Kidney (tissue), 14 donors: ENCODE measurements around the gene ZNF839. TPM values are rescaled to one million over a fixed set of nuclear protein-coding genes. Genes with fewer than 3 reads are reported as not detected.

Experiments used
- DNase-seq, 5 donors: peaks; one replicate each; pipeline ENCODE4 v3.0.0-alpha.2; 2013 to 2020
- FAIRE-seq: peaks from 2 replicates; lab custom pipeline; 2012; peaks lifted over from hg19 to GRCh38; lab: Jason Lieb, UNC
- H3K27ac ChIP-seq, 2 donors: one replicate each; pipeline ENCODE4 v1.7.0; 2013; ENCODE audit warnings: low read depth in 2 of 2, low read length in 2 of 2, inconsistent platforms in 1 of 2
- H3K27me3 ChIP-seq: one replicate; pipeline ENCODE4 v1.7.1; 2013; ENCODE audit warnings: low read length, inconsistent platforms; ENCODE audit not compliant: control insufficient read depth, insufficient read depth
- H3K36me3 ChIP-seq, 3 donors: one replicate each; pipeline versions ENCODE4 v1.7.0 to v1.7.1; 2013; ENCODE audit warnings: low read length in 3 of 3, control low read depth in 1 of 3, inconsistent platforms in 1 of 3; ENCODE audit not compliant: insufficient read depth in 3 of 3, control insufficient read depth in 2 of 3
- H3K4me1 ChIP-seq, 3 donors: one replicate each; pipeline versions ENCODE4 v1.7.0 to v1.7.1; 2013; ENCODE audit warnings: low read length in 3 of 3, inconsistent platforms in 1 of 3, low read depth in 1 of 3; ENCODE audit not compliant: control insufficient read depth in 2 of 3, insufficient read depth in 2 of 3
- H3K4me3 ChIP-seq, 3 donors: one replicate each; pipeline versions ENCODE4 v1.7.0 to v1.8.1; 2013; ENCODE audit warnings: low read length in 3 of 3, control low read depth in 1 of 3, inconsistent platforms in 1 of 3
- H3K9ac ChIP-seq, 3 donors: one replicate each; pipeline versions ENCODE4 v1.7.0 to v1.7.1; 2013; ENCODE audit warnings: low read length in 3 of 3, control low read depth in 1 of 3, inconsistent platforms in 1 of 3
- H3K9me3 ChIP-seq, 3 donors: one replicate each; pipeline versions ENCODE4 v1.7.0 to v1.7.1; 2013; ENCODE audit warnings: low read length in 3 of 3, control low read depth in 1 of 3, inconsistent platforms in 1 of 3; ENCODE audit not compliant: control insufficient read depth in 2 of 3, insufficient read depth in 1 of 3
- intact Hi-C: fragments of 100-400 bp; cut with DNase I; formaldehyde crosslinking; loops from one replicate; pipeline ENCODE4 v1.11.1; 2022
- polyA plus RNA-seq: library from polyadenylated mRNA; stranded (reverse); fragments of 350-450 nt; fragmentation: Illumina TruSeq; extraction: RNeasy Lipid Tissue Mini Kit (QIAGEN cat#74804); gene quantifications from one replicate; pipeline ENCODE4 v1.2.3, GENCODE V29; 2014; ENCODE audit warnings: low read depth, low replicate concordance; ENCODE audit not compliant: insufficient read depth
- total RNA-seq: library from RNA; stranded (reverse); fragmentation: NEBNext Ultra II Directional; extraction: Animal tissue kit (Norgen Biotek cat#: 25700); gene quantifications from one replicate; pipeline ENCODE4 v1.2.1, GENCODE V29; 2021
- TF ChIP-seq, protein P1 (sequence below): IDR thresholded peaks from 3 replicates; pipeline ENCODE4 v1.5.1; 2012; ENCODE audit warnings: mild to moderate bottlenecking, moderate library complexity, borderline replicate concordance; ENCODE audit not compliant: insufficient read depth; ENCODE audit errors: extremely low read depth
- donor health status: control.
- donor health status: control.
- donor health status: control.
- donor health status: control.
- donor health status: control.
- donor health status: DM: yes; HTN: yes; CAD: no.
- donor health status: Normal renal cell carcinoma (clear cell type).

Gene ZNF839
- total and polyA plus RNA-seq, 2 donors from 2014 or later, result 7.8 to 15.8 TPM

DNA sequence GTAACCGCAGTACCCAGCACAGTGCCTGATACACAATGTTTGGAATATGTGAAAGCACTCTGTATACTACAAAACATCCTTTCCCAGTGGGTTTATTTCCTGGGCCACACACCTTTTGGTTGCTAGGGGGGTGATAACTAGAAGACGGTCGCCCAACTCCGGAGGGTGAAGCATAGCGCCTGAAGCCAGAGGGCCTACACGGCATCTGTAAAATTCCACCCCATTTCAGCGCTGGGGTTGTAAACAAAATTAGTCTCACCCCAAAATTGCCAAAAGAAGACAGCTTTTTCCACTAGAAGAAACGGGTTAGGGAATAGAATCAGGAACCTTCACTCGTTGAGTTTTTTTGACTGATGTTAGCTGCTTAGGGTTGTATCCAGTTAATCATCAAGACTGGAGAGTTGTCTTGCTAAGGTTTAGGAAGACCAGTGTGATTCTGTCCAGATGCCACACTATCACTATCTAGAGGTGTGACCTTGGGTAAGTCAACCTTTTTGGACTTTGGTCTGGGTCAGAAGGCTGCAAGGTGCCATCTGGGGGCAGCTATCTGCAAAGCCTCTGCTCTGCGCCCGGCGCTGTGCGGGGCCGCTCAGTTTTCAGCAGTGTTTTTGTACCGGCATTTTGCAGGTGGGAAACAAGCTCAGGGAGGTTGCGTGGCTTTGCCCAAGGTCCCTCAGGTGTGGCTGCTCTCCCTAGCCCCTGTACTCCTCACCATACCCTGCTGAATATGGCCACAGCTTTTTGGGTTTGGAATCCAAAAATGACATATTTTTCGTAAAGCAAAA, 1.3 kb downstream of the ZNF839 start:
- TF ChIP-seq, protein P1, sequence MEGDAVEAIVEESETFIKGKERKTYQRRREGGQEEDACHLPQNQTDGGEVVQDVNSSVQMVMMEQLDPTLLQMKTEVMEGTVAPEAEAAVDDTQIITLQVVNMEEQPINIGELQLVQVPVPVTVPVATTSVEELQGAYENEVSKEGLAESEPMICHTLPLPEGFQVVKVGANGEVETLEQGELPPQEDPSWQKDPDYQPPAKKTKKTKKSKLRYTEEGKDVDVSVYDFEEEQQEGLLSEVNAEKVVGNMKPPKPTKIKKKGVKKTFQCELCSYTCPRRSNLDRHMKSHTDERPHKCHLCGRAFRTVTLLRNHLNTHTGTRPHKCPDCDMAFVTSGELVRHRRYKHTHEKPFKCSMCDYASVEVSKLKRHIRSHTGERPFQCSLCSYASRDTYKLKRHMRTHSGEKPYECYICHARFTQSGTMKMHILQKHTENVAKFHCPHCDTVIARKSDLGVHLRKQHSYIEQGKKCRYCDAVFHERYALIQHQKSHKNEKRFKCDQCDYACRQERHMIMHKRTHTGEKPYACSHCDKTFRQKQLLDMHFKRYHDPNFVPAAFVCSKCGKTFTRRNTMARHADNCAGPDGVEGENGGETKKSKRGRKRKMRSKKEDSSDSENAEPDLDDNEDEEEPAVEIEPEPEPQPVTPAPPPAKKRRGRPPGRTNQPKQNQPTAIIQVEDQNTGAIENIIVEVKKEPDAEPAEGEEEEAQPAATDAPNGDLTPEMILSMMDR, result no peak
- no peaks in the 10 kb centered on the region for H3K36me3 ChIP-seq
- H3K9me3 ChIP-seq, result no peaks in the 10 kb centered on the region
- H3K4me1 ChIP-seq, result peaks cover 0 to 19% (median 14%) of the 10 kb centered on the region in 3 donors
- H3K4me3 ChIP-seq, result peak overlapping the region; percentile 66 to 86 (median 73)
- DNase-seq (no peak), FAIRE-seq (no peak)
- H3K27ac ChIP-seq, result no peak overlapping the region
- no peaks in the 10 kb centered on the region for H3K27me3 ChIP-seq
- intact Hi-C loops, result no loop called here
- peak overlapping the region in 2 of 3 donors; percentile 55 to 97 for H3K9ac ChIP-seq

DNA sequence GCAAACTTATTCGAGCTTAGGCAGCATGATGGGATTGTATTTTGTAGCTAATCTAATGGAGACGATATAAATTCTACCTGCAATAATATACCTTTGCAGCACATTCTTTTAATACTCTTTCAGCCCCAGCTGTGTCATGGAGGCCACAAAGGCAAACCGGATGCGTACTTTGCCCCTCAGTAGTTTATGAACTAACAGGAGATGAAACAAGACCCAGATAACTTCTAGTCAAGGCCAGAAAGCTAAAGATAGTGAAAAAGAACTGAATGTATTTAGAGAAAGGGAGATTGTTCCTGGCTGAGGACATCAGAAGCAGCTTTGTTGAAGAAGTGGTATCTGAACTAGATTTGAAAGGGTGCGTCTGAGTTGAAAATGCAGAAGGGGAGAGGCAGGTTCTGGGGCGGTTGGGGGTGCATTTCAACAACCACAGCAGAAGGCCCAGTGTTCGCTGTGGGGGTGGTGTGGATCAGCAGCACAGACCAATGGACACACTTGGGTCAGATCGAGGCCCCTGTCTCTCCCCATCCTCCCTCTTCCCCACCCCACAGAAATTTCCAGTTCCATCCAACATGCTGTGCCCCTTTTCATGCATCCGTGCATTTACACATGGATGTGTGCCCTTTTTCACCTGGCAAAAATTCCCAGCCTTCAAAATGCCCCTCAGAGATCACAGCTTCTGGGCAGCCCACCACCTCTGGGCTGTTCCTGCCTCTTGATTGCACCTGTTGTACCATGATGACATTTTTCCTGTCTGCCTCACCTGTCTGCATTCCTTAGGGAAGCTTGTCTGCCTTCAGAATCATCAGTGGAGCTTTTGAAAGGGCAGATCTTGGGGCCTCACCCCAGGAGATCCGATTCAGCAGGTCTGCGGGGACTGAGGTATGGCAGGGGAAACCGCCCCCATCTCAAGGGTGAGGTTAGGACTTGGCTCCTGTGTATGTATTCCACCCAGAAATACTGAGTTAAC, 2.2 kb downstream of the ZNF839 start:
- DNase-seq (no peak), FAIRE-seq (no peak)
- H3K9me3 ChIP-seq, result no peaks in the 10 kb centered on the region
- no peak overlapping the region for H3K4me3 ChIP-seq
- H3K9ac ChIP-seq, result no peak overlapping the region
- intact Hi-C loops, result no loop called here
- peaks cover 0 to 13% (median 12%) of the 10 kb centered on the region in 3 donors for H3K4me1 ChIP-seq
- no peaks in the 10 kb centered on the region for H3K36me3 ChIP-seq
- H3K27ac ChIP-seq, result no peak overlapping the region
- TF ChIP-seq, protein P1, result no peak
- no peaks in the 10 kb centered on the region for H3K27me3 ChIP-seq

DNA sequence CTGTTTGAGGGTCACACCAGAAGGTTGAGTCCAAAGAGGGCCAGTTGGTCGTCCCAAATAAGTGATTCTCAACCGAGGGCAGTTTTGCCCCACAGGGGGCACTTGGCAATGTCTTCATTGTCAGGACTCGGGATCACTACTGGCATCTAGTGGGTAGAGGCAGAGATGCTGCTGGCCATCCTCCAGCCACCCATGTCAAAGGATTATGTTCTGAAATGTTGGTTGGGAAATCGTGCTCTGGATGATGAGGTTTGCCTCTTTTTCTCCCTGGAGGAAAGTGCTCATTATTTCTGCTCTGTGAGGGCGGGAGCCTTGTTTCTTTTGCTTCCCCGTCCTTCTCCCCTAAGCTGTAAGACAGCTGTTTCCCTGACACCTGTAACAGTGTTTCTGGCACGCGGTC, 3.6 kb downstream of the ZNF839 start:
- Histone ChIP-seq H3K27me3 (no peaks in the 10 kb centered on the region), H3K4me1 (peaks cover 0 to 12% (median 7%) of the 10 kb centered on the region in 3 donors), H3K9ac (no peak overlapping the region), H3K27ac (no peak overlapping the region), H3K4me3 (no peak overlapping the region), H3K9me3 (no peaks in the 10 kb centered on the region), H3K36me3 (no peaks in the 10 kb centered on the region)
- no peak for FAIRE-seq
- TF ChIP-seq, protein P1, result peak; percentile 50
- DNase-seq, result peak in 3 of 5 donors; percentile 23 to 80 (median 42)
- intact Hi-C loops, result no loop called here
